HG03135 (cell line): Measurements from ENCODE around the gene B4GALNT3.

Source experiments
- ATAC-seq: cut with Tn5 transposase; IDR thresholded peaks from one replicate; pipeline ENCODE4 v1.9.1; 2021; ENCODE audit warnings: mild to moderate bottlenecking, moderate library complexity; ENCODE audit not compliant: unreplicated experiment

Gene B4GALNT3

GRCh38 chr12:536751-537245, 77.1 kb downstream of the B4GALNT3 start:
- ATAC-seq: no peak

DNA sequence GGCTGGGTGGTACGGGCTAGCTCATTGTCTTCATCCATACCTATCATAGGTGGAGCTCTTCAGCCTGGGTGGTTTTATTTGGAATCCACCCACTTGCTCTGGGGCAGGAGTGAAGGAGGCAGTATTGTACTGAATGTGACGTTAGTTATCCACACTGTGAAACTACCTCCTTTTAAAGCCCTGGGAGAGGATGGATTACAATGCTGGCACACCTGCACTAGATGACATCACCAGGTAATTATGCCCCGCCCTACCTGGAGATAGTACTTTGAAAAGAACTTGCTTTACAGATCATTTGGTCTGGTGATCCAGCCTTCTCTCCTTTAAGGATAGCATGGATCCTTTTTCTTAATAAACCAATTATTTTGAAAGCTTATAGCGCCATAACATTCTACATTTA, 78.0 kb downstream of the B4GALNT3 start:
- ATAC-seq: no peak

DNA sequence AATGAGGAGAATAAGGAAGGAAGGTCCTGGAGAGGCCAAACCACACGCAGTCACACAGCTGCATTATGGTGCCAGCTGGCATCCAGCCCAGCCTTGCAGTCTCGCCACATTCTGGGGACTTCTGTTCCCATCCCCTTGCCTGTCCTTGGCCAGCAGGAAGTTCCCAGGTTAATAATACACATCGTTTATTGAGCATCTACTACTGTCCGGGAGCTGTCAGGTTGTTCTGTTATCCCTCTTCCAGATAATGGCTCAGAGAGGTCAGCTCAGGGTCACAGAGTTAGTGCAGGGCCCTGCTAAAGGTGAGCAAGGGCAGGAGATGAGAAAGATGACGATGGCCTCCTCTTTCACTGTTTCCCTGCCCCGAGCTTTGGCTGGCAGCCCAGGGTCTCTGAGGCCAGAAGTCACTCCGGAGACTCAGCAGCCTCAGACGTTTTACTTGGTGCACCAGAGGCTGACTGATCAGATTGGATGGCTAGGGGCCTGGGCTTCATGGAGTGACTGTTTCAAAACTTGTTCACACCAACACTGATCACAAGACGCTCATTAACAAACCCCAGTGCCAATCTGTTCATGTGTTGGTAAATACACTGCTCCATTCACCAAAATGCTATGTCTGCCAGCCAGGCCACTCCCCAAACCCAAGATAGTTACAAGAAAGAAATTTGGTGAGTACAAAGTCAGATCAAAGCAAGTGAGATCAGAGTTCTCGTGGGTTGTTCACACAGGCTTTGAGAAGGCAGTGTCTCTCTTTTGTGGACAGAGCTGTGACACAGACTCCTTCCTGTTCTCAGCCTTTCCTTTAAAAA, 79.2 kb downstream of the B4GALNT3 start:
- ATAC-seq: no peak

DNA sequence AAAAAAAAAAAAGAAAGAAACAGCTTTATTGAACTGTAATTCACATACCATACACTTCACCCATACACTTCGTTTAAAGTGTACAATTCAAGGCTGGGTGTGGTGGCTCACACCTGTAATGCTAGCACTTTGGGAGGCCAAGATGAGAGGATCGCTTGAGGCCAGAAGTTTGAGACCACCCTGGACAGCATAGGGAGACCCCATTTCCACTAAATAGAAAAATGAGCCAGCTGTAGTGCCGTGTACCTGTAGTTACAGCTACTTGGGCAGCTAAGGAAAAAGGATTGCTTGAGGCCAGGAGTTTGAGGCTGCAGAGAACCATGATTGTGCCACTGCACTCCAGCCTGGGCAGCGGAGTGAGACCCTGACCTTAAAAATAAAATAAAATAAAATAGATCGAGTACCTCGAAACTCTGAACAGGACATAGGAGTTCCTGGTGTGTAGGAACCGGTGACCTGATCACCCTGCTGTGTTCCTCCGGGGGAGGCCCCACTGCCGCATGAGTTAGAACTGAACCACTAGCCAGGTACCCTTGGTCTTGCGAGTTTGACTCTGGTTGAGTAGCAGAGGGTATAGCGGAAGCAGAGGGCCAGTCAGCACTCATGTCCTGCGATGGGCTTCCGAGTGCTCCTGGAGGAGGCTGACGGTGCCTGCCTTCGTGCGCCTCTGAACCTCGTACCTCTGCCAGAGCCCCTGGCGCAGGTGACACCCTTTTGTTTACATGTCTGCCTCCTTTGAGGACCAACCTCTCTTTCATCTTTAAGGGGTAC, 80.0 kb downstream of the B4GALNT3 start:
- no peak for ATAC-seq

DNA sequence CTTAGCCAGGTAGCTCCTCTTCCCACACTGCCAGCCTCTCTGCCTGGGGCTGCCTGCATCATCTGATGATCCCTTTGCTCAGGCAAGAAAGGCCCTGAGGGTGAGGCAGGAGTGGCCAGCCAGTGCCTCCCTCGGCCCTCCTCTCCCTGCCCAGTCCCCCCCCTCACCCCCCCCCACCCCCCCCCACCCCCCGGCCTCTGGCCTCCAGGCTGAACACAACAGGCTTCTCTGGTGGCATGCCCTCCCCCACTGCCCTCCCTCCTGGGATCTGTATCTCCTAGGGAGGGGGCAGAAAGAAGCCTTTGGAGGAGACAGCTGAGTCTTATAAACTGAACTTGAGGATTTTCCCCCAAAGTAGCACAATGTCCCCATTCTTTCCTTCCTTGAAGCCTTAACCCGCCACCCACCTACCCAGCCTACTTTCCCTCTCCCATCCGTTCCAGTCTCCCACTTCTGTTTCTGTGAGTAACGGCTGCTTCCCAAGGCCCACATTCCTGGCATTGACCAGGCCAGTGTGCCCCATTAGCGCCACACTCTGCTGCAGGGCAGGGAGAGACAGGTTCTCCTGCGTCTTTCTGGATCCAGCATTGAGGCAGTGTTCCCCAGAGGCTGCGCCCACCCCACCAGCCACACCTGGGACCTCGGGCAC, 82.1 kb downstream of the B4GALNT3 start:
- ATAC-seq: no peak

DNA sequence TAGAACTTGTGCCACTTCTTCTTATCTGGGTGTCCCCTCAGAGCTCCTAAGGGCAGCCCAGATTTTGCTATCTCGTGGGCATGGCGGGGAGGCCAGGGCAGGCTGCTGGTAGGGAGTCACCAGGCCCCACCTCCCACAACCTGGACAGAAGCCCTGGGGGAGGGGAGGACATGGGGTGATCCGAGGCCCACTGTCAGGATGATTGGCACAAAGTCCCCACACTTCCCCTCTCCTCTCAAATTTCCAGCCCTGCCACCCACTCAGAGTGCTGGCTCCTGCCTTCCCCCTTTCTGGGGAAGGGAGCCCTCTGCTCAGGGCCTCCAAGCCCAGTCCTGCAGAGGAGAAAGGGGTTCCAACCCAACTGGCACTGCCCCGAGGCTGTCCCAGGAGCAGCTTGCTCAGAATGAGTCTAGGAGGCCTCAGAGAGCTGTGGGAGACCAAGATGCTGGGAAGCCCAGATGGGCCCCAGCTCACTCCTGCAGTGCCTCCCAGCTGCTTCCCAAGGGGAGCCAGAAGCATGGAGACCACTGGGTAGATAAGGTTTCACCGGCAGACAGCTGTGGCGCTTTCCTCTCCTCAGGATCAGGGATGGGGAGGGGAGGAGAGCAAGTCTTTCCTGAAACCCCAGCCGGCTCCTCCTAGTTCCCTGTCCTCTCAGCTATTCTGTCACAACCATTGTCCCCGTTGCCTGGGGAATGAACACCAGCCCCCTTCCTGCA, 82.8 kb downstream of the B4GALNT3 start:
- no peak for ATAC-seq

- ATAC-seq: no peak
Observed at GRCh38 chr12:543114-543451, 83.3 kb downstream of the B4GALNT3 start.

- ATAC-seq: no peak
Observed at GRCh38 chr12:544142-544541, 84.4 kb downstream of the B4GALNT3 start.

GRCh38 chr12:544941-545635, 85.3 kb downstream of the B4GALNT3 start:
- ATAC-seq: no peak

- no peak for ATAC-seq
Observed at GRCh38 chr12:545835-546234, 86.1 kb downstream of the B4GALNT3 start.

- ATAC-seq: no peak
Observed at GRCh38 chr12:546265-546919, 86.7 kb downstream of the B4GALNT3 start.

- no peak for ATAC-seq
Observed at GRCh38 chr12:546920-547845, 87.4 kb downstream of the B4GALNT3 start.

DNA sequence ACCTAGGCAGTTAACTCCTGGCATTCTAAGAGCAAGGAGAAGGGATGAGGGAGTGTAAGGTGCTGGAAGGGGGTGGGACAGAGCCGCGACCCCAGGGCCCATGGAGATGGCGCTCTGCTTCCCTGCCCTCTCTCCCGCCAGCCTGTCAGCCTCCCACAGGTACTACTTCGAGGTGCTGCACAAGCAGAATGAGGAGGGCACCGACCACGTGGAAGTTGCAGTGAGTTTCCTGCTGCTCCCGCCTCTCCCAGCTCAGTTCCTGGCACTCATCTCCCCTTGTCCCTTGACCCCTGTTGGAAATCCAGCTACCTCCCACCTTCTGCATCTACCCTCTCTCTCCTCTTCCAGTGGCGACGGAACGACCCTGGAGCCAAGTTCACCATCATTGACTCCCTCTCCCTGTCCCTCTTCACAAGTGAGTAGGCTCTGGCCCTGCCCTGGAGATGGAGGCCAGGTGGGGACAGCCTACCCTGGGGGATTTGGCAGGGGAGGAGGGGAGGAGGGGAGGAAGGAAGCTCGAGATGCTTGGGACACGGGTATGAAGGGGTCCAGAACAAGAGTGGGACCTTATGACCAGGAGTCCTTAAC, 88.2 kb downstream of the B4GALNT3 start:
- no peak for ATAC-seq

- no peak for ATAC-seq
Observed at GRCh38 chr12:549476-550082, 89.8 kb downstream of the B4GALNT3 start.

GRCh38 chr12:550473-551260, 90.9 kb downstream of the B4GALNT3 start:
- no peak for ATAC-seq

DNA sequence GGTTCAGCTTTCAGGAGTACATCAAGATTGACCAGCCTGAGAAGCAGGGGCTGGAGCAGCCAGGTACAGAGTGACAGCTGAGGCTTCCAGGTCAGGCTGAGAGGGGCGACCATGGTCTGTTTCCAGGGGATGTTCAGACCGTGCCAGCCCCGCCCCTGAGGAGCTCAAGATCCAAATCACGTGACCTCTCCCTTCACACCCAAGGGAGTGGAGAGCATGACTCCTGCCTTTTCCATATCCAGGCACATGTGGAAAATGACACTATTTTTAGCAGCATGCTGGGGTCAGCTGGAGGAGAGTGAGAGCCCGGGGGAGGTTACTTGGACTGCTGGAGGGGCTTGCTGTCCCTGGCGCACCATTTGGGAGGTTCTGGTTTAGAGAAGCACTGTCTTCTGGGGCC, 92.7 kb downstream of the B4GALNT3 start:
- ATAC-seq: no peak
